Common myeloid progenitor, CD34-positive (primary cell): ENCODE measurements around the gene IGFBP1.

Source experiments
- CTCF ChIA-PET: fragments of 350-600 bp; sonication (Branson Sonifier 250); formaldehyde crosslinking; loops from one replicate; lab custom pipeline; 2021; ENCODE audit warnings: antibody characterized with exemption; lab: Charles Lee
- POLR2A ChIA-PET: fragments of 350-600 bp; sonication (Branson Sonifier 250); formaldehyde crosslinking; loops from one replicate; lab custom pipeline; 2021; ENCODE audit warnings: antibody characterized with exemption; lab: Charles Lee
- DNase-seq, 3 donors: peaks; one replicate each; pipeline versions ENCODE4 v3.0.0 to v3.0.0-alpha.2; 2013
- H3K27ac ChIP-seq, 2 experiments: 1 replicate in 1 of 2; 2 replicates in 1 of 2; pipeline ENCODE4 v1.7.0; 2013; ENCODE audit warnings: inconsistent platforms in 2 of 2, low read length in 2 of 2, mild to moderate bottlenecking in 2 of 2, low read depth in 1 of 2, moderate library complexity in 1 of 2; ENCODE audit not compliant: severe bottlenecking in 2 of 2, insufficient read depth in 1 of 2, poor library complexity in 1 of 2
- H3K27me3 ChIP-seq, 5 experiments: replicated peaks in 2 of 5; 1 replicate in 3 of 5; 2 replicates in 2 of 5; pipeline versions ENCODE4 v1.6.1 to v1.7.0; 2013; ENCODE audit warnings: low read length in 4 of 5, mild to moderate bottlenecking in 2 of 5, moderate library complexity in 2 of 5, inconsistent platforms in 1 of 5; ENCODE audit not compliant: insufficient read depth in 5 of 5, control insufficient read depth in 4 of 5
- H3K36me3 ChIP-seq, 4 experiments: 1 replicate in 2 of 4; 2 replicates in 2 of 4; pipeline versions ENCODE4 v1.6.1 to v1.7.0; 2013; ENCODE audit warnings: low read length in 3 of 4, control low read depth in 1 of 4, mild to moderate bottlenecking in 1 of 4; ENCODE audit not compliant: control insufficient read depth in 4 of 4, insufficient read depth in 4 of 4
- H3K4me1 ChIP-seq, 4 experiments: 1 replicate in 3 of 4; 2 replicates in 1 of 4; pipeline versions ENCODE4 v1.6.1 to v1.7.1; 2013; ENCODE audit warnings: low read length in 3 of 4, mild to moderate bottlenecking in 3 of 4, control low read depth in 1 of 4, inconsistent platforms in 1 of 4, moderate library complexity in 1 of 4; ENCODE audit not compliant: control insufficient read depth in 4 of 4, insufficient read depth in 4 of 4; ENCODE audit errors: control extremely low read depth in 1 of 4
- H3K4me3 ChIP-seq, 7 experiments: 1 replicate in 4 of 7; 2 replicates in 3 of 7; pipeline versions ENCODE4 v1.5.1 to v1.7.0; 2013; ENCODE audit warnings: mild to moderate bottlenecking in 7 of 7, low read length in 6 of 7, moderate library complexity in 6 of 7, inconsistent platforms in 2 of 7, low read depth in 2 of 7, control low read depth in 1 of 7; ENCODE audit not compliant: insufficient read depth in 4 of 7, control insufficient read depth in 1 of 7; ENCODE audit errors: extremely low read depth in 1 of 7
- H3K9me3 ChIP-seq, 5 experiments: 1 replicate in 4 of 5; 2 replicates in 1 of 5; pipeline versions ENCODE4 v1.6.1 to v1.7.1; 2013; ENCODE audit warnings: low read length in 4 of 5, mild to moderate bottlenecking in 2 of 5, inconsistent platforms in 1 of 5, low read depth in 1 of 5, moderate library complexity in 1 of 5; ENCODE audit not compliant: control insufficient read depth in 4 of 5, insufficient read depth in 2 of 5; ENCODE audit errors: control extremely low read depth in 1 of 5
- WGBS: methylation state at CpG from one replicate; pipeline ENCODE4 v1.1.5; 2013; ENCODE audit not compliant: insufficient coverage; 5-methylcytosine and 5-hydroxymethylcytosine counted together

The IGFBP1 gene

GRCh38 chr7:45923818-45924217 lies 35.5 kb downstream of the IGFBP1 start:
- Histone ChIP-seq H3K4me3 (no peak overlapping the region), H3K36me3 (no peaks in the 10 kb centered on the region), H3K27me3 (peaks cover 11 to 76% (median 47%) of the 10 kb centered on the region in 5 experiments), H3K9me3 (peaks cover 0 to 7% (median 0%) of the 10 kb centered on the region in 5 experiments), H3K27ac (no peak overlapping the region), H3K4me1 (peaks cover 0 to 26% (median 17%) of the 10 kb centered on the region in 4 experiments)
- CTCF ChIA-PET: interaction anchor here (0.8 to 6.6 kb wide), 11 partner anchors 14 to 1354 kb away, joined by 3 to 43 read pairs (median 5); no protein-coding TSS in a partner anchor
- WGBS: 51% methylated on average over 6 of the region's 6 CpGs
- no peak for DNase-seq
- POLR2A ChIA-PET: no interaction called here

- peaks cover 0 to 26% (median 17%) of the 10 kb centered on the region in 4 experiments for H3K4me1 ChIP-seq
- H3K9me3 ChIP-seq: peaks cover 0 to 7% (median 0%) of the 10 kb centered on the region in 5 experiments
- no peak overlapping the region for H3K4me3 ChIP-seq
- ChIA-PET CTCF (interaction anchor here (1.0 to 6.6 kb wide), 4 partner anchors 13 to 1257 kb away, joined by 3 to 43 read pairs (median 18); no protein-coding TSS in a partner anchor), POLR2A (no interaction called here)
- DNase-seq: no peak
- 60% methylated on average over 4 of the region's 5 CpGs for WGBS
- H3K27ac ChIP-seq: no peak overlapping the region
- H3K27me3 ChIP-seq: peaks cover 7 to 71% (median 45%) of the 10 kb centered on the region in 5 experiments
- no peaks in the 10 kb centered on the region for H3K36me3 ChIP-seq
Measured at GRCh38 chr7:45924283-45924682, 36.0 kb downstream of the IGFBP1 start.

GRCh38 chr7:45927721-45928120 lies 39.4 kb downstream of the IGFBP1 start:
- no peak overlapping the region for H3K27ac ChIP-seq
- H3K4me3 ChIP-seq: no peak overlapping the region
- ChIA-PET CTCF (no interaction called here), POLR2A (no interaction called here)
- H3K27me3 ChIP-seq: peaks cover 3 to 37% (median 24%) of the 10 kb centered on the region in 5 experiments
- H3K36me3 ChIP-seq: no peaks in the 10 kb centered on the region
- DNase-seq: no peak
- H3K4me1 ChIP-seq: peaks cover 0 to 4% (median 2%) of the 10 kb centered on the region in 4 experiments
- peaks cover 0 to 2% (median 0%) of the 10 kb centered on the region in 5 experiments for H3K9me3 ChIP-seq
- WGBS: no CpG with 5 or more reads among the region's 3 CpGs

- ChIA-PET POLR2A (no interaction called here), CTCF (no interaction called here)
- Histone ChIP-seq H3K9me3 (peaks cover 0 to 3% (median 0%) of the 10 kb centered on the region in 5 experiments), H3K4me3 (no peak overlapping the region), H3K36me3 (no peaks in the 10 kb centered on the region), H3K4me1 (no peaks in the 10 kb centered on the region), H3K27me3 (peaks cover 0 to 14% (median 3%) of the 10 kb centered on the region in 5 experiments), H3K27ac (no peak overlapping the region)
- no peak for DNase-seq
Measured at GRCh38 chr7:45930967-45931366, 42.7 kb downstream of the IGFBP1 start.

- H3K27ac ChIP-seq: no peak overlapping the region
- peaks cover 0 to 3% (median 0%) of the 10 kb centered on the region in 5 experiments for H3K9me3 ChIP-seq
- peaks cover 0 to 12% (median 10%) of the 10 kb centered on the region in 4 experiments for H3K4me1 ChIP-seq
- DNase-seq: no peak
- whole genome bisulfite sequencing: 76% methylated on average over 6 of the region's 6 CpGs
- ChIA-PET CTCF (interaction anchor here (3.9 kb wide), 1 partner anchor 14 kb away, joined by 22 read pairs; no protein-coding TSS in a partner anchor), POLR2A (no interaction called here)
- H3K4me3 ChIP-seq: no peak overlapping the region
- peaks cover 0 to 21% (median 5%) of the 10 kb centered on the region in 5 experiments for H3K27me3 ChIP-seq
- no peaks in the 10 kb centered on the region for H3K36me3 ChIP-seq
Measured at GRCh38 chr7:45937301-45937700, 49.0 kb downstream of the IGFBP1 start.

- CTCF ChIA-PET: interaction anchor here (0.6 to 3.9 kb wide), 2 partner anchors 9 to 14 kb away, joined by 5 to 22 read pairs; no protein-coding TSS in a partner anchor
- POLR2A ChIA-PET: no interaction called here
- WGBS: 100% methylated on average over 2 of the region's 2 CpGs
Measured at GRCh38 chr7:45937862-45938261, 49.6 kb downstream of the IGFBP1 start.

GRCh38 chr7:45938626-45939302 lies 50.5 kb downstream of the IGFBP1 start:
- ChIA-PET CTCF (interaction anchor here (0.6 to 3.9 kb wide), 3 partner anchors 8 to 30 kb away, joined by 3 to 22 read pairs (median 5); no protein-coding TSS in a partner anchor), POLR2A (no interaction called here)
- Histone ChIP-seq H3K4me1 (peaks cover 0 to 12% (median 10%) of the 10 kb centered on the region in 4 experiments), H3K27me3 (peaks cover 0 to 23% (median 5%) of the 10 kb centered on the region in 5 experiments), H3K36me3 (no peaks in the 10 kb centered on the region), H3K27ac (no peak overlapping the region), H3K9me3 (peaks cover 0 to 3% (median 0%) of the 10 kb centered on the region in 5 experiments), H3K4me3 (no peak overlapping the region)
- no peak for DNase-seq
- WGBS: 91% methylated on average over 19 of the region's 22 CpGs

More at GRCh38 chr7:45937862-45938261, 49.6 kb downstream of the IGFBP1 start:
- H3K27ac ChIP-seq: no peak overlapping the region
- no peak for DNase-seq
- H3K4me3 ChIP-seq: no peak overlapping the region
- H3K4me1 ChIP-seq: peaks cover 0 to 12% (median 10%) of the 10 kb centered on the region in 4 experiments
- peaks cover 0 to 3% (median 0%) of the 10 kb centered on the region in 5 experiments for H3K9me3 ChIP-seq
- no peaks in the 10 kb centered on the region for H3K36me3 ChIP-seq
- peaks cover 0 to 21% (median 5%) of the 10 kb centered on the region in 5 experiments for H3K27me3 ChIP-seq
